Dermis microvascular lymphatic vessel endothelial cell (primary cell): ENCODE data around the gene UBXN11. TPM values are rescaled to one million over a fixed set of nuclear protein-coding genes. Genes with fewer than 3 reads are reported as not detected.

Experiments used
- DNase-seq, 2 donors: peaks; one replicate each; pipeline versions ENCODE4 v3.0.0 to v3.0.0-alpha.2; 2010; ENCODE audit warnings: low read depth in 2 of 2
- total RNA-seq: library from RNA; depleted of rRNA; stranded (reverse); fragments of >200 nt; gene quantifications from 2 replicates; pipeline ENCODE4 v1.2.1, GENCODE V29; 2014

The UBXN11 gene
- total RNA-seq, 1 donor from 2014 or later: 1.7 TPM

DNA sequence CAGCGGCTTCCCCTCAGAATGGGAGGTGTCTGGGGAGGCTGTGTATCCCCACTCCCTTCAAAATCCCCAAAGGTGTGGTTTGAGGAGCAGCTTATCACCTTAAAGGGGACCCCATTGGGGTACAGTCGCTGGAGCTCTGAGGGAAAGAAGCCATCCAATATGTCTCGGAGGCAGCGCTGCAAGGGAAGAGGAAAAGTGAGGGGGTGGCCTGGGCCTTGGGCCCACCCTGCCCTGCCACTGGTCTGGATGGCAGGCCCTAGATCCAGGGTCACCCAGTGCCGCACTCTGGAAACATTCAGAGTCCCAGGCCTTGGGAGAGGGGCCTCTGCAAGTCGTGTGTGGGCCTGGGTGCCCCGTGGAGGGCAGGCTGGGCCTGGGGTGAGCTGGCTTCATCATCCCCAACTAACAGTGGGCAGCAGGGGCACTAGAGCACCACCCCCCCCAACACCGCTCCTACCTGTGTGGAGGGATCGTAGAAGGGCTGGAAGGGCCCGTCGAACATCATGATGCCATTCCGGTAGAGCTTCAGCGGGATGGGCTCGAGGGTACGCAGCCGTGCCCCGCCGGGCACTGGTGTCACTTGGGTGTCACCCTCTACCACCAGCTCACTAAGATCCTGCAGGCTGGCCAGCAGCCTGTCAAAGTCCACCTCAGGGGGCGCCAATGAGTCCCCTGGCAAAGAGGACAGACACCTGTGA lies 20.9 kb downstream of the UBXN11 start:
- peak in 1 of 2 donors; percentile 43 for DNase-seq

DNA sequence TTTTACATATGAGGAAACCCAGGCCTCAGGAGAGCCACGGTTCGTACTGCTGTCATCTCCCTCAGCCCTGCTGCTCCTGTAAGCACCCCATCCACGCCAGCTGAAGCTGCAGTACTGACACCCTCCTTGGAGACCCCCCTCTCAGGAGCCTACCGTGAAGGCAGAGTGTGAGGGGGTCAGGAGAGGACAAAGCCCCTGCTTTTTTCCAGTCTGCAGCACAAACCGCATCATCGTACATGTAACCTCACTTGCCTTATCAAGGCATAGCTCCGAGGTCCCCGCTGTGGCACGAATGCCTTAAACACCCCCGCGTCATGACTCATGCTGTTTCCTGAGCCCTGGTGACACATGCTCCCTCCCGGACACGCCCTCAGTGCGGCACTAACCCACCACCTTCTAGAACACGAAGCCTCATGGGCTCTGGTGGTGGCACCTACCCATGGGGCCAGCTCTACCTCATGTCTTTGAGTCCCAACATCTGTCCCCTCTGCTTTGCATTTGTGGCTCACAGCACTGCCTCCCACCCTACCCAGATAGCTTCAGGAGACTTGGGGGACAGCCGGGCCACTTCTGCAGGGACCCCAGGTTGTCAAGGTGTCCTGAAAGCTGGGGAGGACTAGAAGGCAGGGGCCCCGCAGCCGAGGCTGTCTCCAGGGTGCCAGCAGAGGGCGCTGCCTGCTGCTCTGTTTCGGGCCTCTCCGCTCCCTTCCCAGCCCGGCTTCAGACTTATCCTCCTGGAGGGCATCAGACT lies 21.7 kb downstream of the UBXN11 start:
- DNase-seq: peak; percentile 40 to 88

DNA sequence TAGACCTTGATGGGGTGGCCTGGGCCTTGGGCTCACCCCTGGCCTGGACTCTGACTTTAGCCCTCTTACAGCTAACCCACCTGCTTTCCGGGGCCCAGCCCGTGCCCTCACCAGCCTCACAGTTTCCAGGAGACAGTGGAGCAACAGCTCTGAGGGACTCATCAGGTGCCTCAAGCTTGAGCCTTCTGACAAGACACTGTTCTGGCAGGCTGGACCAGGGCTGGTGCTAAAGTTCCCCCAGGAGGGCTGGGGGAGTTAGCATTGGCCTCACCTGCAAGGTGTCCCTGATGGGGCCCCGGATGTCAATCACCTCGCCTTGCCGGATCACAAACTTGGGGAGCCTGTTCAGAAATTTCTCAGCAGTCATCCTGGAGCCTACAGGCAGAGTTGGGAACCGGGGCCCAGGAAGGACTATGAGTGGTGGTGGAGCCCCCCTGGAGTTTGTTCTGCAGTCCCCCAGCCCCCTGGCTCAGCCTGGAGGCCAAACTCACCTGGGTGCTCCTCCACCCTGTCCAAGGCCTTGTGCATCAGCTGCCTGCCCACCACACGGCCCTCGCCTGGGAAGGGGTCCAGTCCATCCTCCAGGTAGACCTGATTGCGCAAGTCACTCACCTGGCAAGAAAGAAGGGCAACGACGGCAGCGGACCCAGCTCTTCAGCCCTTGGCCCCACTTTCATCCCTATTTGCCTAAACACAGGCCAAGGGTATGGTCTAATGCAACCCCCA lies 22.4 kb downstream of the UBXN11 start:
- DNase-seq: no peak

DNA sequence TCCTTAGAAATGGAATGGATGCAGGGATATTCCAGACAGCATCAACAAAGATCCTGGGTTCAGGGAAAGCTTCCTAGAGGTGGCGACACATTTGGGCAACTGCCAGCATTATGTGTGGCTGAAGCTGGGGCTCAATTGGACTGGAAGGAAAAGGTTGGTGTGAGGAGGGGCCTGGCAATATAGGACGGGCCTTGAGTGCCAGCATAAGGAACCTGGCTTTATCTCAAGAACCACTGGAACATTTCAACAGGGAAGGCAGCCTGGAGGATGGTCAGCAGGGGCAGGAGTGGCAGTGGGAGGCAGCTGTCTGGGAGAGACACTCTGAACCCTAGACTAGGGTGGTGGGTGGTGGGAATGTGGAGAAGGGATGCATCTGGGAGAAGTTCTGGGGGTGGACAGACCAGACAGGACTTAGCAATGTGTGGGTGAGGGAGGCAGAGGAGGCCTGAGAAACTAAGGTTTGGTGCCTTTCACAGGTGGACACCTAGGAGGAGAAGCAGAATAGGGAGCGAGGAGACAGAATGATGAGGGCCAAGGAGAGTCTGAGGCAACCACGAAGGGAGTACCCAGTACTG lies 23.1 kb downstream of the UBXN11 start:
- DNase-seq: no peak

DNA sequence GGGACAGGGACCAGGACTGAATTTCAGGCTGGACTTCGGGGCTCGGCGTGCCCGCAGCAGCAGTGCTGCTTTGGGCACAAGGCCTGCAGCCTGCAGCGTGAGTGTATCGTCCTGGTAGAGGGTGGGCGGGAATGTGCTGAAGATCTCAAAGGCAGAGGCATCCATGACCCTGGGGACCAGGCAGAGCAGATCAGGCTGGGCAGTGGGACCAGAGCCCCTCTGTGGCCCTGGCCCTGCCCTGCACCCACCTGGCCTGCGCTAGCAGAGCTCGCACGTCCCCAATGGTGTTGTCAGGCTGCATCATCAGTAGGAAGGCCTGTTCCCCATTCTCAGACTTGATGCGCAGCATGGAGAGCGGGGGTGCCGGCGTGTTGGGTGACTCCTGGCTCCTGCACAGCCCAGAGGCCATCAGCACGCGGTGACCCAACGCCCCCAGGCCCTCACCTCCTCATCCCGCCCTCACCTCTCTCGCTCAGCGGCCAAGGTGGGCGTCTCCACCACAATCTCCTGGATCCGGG lies 24.0 kb downstream of the UBXN11 start:
- no peak for DNase-seq

DNA sequence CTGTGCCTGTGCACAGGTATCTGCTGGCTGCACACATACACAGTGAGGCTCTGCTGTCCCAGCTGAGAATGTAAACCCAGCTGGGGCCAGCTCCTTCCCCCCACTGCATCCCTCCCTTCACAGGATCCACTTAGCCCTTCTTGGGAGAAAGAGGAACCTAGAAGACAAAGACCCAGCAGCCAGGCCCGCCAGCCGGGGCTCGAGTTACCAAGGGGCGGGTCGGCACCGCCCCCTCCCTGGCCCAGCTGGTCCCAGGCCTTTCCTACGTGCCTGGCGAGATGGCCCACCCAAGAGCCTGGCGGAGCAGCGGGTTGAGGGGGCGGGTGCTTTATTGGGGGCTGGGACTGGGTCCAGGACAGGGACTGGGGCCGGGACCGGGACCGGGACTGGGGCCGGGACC lies 24.5 kb downstream of the UBXN11 start:
- no peak for DNase-seq

DNA sequence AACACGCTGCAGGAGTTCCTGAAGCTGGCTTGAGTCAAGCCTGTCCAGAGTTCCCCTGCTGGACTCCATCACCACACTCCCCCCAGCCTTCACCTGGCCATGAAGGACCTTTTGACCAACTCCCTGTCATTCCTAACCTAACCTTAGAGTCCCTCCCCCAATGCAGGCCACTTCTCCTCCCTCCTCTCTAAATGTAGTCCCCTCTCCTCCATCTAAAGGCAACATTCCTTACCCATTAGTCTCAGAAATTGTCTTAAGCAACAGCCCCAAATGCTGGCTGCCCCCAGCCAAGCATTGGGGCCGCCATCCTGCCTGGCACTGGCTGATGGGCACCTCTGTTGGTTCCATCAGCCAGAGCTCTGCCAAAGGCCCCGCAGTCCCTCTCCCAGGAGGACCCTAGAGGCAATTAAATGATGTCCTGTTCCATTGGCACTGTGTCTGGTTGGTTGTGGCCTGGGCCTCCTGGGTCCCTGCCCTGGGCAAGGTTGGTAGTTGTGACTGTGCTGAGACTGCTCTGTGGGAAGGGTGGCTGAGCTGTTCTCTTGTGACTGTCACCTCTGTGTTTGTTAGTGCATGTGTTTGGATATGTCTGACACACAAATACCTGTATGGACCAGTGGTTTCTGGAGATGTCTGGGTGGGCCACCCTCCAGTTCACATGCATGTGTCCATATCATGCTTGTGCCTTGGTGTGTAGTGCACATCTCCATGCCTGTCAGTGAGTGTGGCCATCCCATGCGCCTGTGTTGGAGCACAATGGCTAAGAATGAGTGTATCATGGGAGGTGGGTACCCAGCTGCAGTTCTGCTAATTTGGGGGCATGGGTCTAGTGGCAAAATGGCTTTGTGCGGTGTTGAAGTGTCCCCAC lies 25.1 kb downstream of the UBXN11 start:
- DNase-seq: no peak

DNA sequence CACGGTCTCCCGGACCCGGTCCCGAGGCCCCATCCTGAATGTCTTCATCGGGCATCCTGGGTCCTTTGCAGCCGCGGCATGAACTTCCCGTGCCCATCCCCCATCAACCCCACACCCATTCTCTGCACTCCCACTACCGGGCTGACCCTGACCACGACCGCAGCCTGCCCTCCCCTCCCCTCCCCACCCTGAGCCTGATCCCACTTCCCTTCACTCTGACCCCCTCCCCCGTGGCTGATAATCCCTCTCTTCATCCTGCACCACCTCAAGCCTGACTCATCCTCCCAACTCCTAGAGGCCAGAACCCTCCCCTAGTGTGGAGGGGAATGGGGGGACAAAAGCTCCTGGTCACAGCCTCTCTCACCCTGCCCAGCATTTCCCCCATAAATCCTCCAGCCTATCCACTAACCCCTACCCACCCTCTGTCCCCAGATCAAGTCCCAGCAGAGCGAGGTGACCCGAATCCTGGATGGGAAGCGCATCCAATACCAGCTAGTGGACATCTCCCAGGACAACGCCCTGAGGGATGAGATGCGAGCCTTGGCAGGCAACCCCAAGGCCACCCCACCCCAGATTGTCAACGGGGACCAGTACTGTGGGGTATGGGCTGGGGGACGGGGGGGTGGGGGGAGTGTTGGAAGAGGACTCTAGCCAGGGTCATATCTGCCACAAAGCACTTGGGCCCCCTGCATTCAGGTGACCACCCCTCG lies 25.9 kb downstream of the UBXN11 start:
- DNase-seq: peak in 1 of 2 donors; percentile 30

DNA sequence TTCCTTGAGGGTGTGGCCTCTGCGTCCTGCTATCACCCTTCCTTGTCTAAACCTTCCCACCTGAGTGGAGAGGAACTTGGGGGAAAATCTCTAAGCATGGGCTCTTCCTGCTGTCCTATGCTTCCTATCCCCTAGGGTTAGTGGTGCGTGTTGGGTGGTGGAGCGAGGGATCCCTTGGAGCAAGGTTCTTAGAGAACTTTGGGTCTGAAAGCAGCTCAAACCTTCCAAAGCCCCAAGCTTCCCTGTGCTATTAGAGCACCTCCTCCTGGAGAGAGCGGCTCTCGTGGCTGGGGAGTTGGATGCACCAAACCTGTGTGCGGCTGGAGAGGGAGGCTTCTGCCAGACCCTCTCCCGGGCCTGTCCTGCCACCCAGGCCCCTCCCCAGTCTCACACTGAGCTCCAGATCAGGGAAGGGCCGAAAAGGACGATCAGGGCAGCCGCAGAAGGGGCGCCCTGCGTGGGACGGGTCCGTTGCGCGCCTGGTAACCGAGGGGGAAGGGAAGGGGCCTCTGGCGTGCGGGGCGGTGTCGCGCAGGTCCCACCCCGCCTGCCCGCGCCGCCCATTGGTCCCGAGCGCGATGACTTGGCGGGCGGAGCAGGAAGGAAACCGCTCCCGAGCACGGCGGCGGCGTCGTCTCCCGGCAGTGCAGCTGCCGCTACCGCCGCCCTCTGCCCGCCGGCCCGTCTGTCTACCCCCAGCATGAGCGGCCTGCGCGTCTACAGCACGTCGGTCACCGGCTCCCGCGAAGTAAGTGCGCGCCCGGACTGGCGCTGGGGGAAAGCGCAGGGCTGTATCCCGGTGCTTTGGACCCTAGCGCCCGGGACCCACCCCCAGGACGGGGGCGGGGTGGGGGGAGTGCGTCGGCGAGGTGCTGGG lies 26.7 kb downstream of the UBXN11 start, which contains the start of gene SH3BGRL3:
Gene SH3BGRL3, plus strand, starts transcription at position 631 of the 877 bp plus-strand sequence. Its CDS starts 70 bp downstream, at position 701.
- DNase-seq: peak; percentile 54 to 89

DNA sequence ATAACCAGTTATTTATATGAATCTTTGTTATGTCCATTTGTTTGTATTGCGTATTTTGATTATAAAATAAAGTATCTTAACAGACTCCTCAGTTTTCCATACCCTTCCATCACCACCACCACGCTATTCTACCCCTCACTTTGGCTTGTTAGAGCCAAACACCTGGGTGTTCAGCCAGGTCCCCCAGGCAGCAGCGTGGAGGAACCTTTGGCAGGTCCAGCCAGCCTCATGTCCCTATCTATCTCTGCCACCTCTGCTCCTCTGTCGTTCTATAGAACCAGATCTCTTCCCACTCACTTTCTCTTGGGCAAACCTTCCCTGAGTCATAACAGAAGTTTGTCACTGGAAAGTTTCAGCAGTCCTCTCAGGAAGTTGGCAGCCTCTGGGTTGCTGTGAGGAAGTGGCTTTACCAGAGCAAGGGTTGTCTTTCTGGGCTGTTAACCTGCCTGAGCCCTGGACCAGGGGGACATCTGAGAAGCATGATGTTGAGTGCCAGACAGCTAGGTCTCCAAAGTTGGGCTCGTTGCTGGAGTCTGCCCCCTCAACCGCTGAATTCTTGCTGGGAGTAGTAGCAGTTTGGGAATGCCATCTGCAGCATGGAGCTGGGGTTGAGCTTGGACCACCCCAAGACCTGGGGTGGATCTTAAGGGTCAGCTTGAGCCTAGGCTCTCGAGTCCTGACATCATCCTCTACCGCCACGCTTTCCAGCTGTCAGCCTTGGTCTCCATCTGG lies 27.5 kb downstream of the UBXN11 start:
- DNase-seq: peak; percentile 56 to 68

DNA sequence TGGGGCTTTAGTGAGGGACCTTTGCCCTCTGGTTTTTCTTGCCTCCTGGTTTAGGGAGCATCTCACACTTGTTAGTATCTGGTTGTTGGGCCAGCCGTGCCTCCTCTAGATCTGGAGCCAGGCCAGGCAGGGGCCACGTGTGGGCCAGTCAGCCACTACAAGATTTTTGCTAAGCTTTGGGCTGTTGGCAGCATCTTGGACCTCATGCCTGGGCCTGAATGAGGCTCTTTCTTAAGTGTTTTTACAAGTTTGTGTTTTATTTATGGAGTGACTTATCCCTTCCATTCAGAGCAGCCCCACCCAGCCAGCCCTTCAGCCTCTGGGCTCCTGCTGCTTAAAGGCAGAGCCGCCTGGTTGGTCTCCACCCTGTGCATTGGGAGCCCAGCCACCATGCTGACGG lies 28.1 kb downstream of the UBXN11 start:
- no peak for DNase-seq

DNA sequence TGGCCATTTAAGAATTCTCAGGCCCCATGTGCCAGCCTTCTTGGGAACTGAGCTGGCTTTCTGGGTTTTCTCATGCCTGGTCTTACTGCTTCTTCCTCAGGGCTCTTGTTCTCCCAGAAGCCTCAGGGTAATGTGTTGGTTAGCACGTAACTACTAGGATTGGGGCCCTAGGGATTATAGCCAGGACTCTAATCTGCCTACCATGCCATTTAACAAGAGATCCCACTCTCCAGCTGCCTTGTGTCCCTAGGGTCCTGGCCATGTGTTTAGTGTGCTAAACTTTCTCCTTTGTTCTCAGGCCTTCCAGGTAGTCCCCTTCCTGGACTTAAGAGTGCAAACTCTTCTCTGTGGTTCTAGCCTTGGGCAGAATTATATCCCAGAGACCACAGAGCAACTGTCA lies 28.7 kb downstream of the UBXN11 start:
- DNase-seq: no peak

DNA sequence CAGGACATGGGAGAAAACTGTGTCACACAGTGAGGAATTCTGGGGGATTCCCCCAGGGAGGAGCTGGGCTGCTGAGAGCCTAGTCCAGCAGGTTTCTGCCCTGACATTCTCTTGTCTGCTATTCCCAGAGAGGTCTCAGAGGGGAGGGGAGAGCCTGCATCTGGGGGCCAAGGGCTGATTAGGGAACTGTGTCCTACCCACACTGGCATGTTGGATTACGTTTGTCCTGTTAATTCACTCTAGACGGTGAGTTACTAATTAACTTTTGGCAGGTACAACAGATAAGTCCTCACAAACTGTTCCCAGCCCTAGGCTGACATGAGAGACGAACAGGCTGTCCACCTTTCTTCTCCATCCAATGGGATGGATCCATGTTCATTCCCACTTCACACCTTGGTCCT lies 29.2 kb downstream of the UBXN11 start:
- no peak for DNase-seq

DNA sequence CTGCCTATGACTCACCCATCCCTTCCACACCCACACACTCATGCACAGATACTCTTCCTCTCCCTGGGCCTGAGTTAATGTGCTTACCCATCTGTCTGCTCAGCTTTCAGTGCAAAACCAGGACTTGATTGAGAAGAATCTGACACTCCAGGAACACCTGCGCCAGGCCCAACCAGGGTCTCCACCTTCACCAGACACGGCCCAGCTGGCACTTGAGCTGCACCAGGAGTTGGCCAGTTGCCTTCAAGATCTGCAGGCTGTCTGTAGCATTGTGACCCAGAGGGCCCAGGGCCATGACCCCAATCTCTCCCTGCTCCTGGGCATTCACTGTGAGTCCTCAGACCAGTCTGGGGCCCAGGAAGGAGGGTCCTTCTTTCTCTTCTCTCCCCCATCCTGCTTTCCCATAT lies 30.0 kb downstream of the UBXN11 start:
- DNase-seq: no peak

DNA sequence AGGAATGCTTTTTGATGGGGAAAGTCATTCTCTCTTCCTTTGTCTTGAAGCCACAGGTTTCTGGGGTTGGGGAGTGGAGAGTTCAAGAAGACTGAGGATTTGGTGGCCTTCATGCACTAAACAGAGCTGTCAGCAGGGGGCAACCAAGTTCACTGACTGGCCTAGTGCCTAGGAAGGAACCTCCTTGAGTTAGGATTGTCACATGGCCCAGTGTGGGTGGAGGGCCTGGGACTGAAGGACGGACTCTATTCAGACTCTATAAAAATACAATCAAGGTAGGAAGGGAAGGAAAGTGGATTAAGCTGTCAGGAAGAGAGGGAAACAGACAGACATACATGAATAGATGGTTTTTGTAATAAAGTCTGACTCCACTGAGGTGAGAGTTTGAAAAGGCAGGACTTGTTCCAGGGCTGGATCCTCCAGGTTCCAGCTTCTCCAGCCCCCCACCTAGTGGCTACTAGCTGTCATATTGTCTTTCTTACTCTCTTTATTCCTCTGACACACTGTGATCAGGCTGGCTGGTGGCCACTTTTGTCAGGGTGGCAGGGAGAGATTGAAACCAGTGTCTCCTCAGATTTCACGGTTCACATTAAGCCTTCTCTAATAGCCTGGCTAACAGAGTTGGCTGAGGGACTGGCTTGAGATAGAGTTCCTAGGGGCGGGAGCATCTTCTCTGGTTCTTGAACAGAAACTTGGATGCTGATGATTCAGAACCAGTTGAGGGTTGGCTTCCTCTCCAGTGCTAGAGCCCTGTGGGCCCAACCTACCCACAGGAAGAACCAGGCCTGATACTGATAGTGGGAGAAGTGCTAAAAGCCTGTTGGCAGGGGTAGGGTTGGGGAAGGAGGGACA lies 30.6 kb downstream of the UBXN11 start:
- peak; percentile 60 to 89 for DNase-seq

DNA sequence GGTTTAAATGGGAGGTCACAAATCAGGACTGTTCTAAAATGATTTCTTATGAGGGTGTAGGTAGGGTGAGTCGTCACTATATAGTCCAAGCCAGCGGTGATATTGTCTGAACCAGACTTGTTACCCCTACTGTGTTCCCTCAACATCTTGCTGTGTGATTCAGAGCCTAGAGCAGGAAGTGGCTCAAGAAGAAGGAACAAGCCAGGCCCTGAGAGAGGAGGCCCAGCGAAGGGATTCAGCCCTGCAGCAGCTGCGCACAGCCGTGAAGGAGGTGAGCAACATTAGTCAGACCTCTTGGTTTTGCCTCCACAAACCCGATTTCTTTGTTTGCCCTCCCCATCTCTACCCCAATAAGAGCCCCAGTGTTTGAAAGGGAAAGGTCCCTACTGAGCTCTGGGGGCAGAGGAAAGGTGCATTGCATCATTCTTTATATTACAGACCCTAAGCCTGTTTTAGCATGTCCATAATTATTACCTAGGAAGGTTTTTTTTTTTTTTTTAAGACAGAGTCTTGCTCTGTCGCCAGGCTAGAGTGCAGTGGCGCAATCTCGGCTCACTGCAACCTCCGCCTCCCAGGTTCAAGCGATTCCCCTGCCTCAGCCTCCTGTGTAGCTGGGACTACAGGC lies 31.5 kb downstream of the UBXN11 start:
- DNase-seq: no peak

DNA sequence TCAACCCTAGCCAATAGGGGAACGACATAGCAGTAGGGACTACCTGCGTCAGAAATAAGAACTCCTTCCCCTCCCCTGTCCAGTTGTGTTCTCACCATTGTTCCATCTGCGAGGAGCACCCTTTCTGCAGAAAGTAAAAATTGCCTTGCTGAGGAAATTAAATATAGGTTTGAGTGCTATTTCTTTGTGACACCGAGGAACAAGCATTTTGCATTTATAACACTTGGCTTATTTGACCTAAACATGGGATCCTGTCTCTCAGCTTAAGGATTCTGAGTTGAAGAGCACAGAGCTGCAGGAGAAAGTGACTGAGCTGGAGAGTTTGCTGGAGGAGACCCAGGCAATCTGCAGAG lies 37.3 kb downstream of the UBXN11 start:
- no peak for DNase-seq
